Neural progenitor cell (in vitro differentiated cells): Measurements from ENCODE around the gene AHSP. TPM values are rescaled to one million over a fixed set of nuclear protein-coding genes. Genes with fewer than 3 reads are reported as not detected.
"Not testable (repeated sequence)": the region's sequence is repeated elsewhere in the genome, so short reads cannot be mapped to it uniquely, and the experiment has no call there.

ENCODE experiments used
- DNase-seq: peaks from one replicate; pipeline ENCODE4 v3.0.0-alpha.2; 2016; ENCODE audit warnings: low spot score
- H2AFZ ChIP-seq: fragments of 200-600 bp; sonication (generic); replicated peaks from 2 replicates; pipeline ENCODE4 v1.6.1; 2016; ENCODE audit warnings: antibody characterized with exemption
- H3F3A ChIP-seq: fragments of 200-600 bp; sonication (generic); 2 replicates; pipeline ENCODE4 v1.6.1; 2016; ENCODE audit warnings: antibody characterized with exemption, low read depth
- H3K27ac ChIP-seq: fragments of 200-600 bp; sonication (generic); 2 replicates; pipeline ENCODE4 v1.5.1; 2016; ENCODE audit warnings: mild to moderate bottlenecking
- H3K27me3 ChIP-seq: fragments of 200-600 bp; sonication (generic); 2 replicates; pipeline ENCODE4 v1.6.1; 2016; ENCODE audit warnings: mild to moderate bottlenecking, moderate library complexity
- H3K36me3 ChIP-seq: fragments of 200-600 bp; sonication (generic); 2 replicates; pipeline ENCODE4 v1.5.1; 2016
- H3K4me1 ChIP-seq: fragments of 200-600 bp; sonication (generic); 2 replicates; pipeline ENCODE4 v1.6.1; 2016; ENCODE audit warnings: mixed run types
- H3K4me2 ChIP-seq: fragments of 200-600 bp; sonication (generic); 2 replicates; pipeline ENCODE4 v1.6.1; 2016
- H3K4me3 ChIP-seq: fragments of 200-600 bp; sonication (generic); 2 replicates; pipeline ENCODE4 v1.5.1; 2016
- H3K79me2 ChIP-seq: fragments of 200-600 bp; sonication (generic); 2 replicates; pipeline ENCODE4 v1.6.1; 2016; ENCODE audit warnings: low read depth
- H3K9ac ChIP-seq: fragments of 200-600 bp; sonication (generic); 2 replicates; pipeline ENCODE4 v1.6.1; 2016
- H3K9me3 ChIP-seq: fragments of 200-600 bp; sonication (generic); 2 replicates; pipeline ENCODE4 v1.5.1; 2016; ENCODE audit warnings: low read depth
- H4K20me1 ChIP-seq: fragments of 200-600 bp; sonication (generic); 2 replicates; pipeline ENCODE4 v1.6.1; 2016; ENCODE audit warnings: low read depth
- H3K27ac Mint-ChIP-seq: 3 replicates; pipeline ENCODE4 v1.8.0; 2021; ENCODE audit warnings: mixed read lengths
- H3K27me3 Mint-ChIP-seq: 2 replicates; pipeline ENCODE4 v1.8.0; 2022; ENCODE audit warnings: low read depth, mild to moderate bottlenecking, inconsistent platforms, moderate library complexity, mixed read lengths; ENCODE audit not compliant: insufficient read depth
- H3K36me3 Mint-ChIP-seq: 3 replicates; pipeline ENCODE4 v1.8.0; 2021; ENCODE audit warnings: mixed read lengths
- H3K4me1 Mint-ChIP-seq: 3 replicates; pipeline ENCODE4 v1.8.0; 2021; ENCODE audit warnings: mixed read lengths
- H3K4me3 Mint-ChIP-seq: 3 replicates; pipeline ENCODE4 v1.8.0; 2021; ENCODE audit warnings: mild to moderate bottlenecking, moderate library complexity, mixed read lengths
- H3K9me3 Mint-ChIP-seq: 3 replicates; pipeline ENCODE4 v1.8.0; 2020; ENCODE audit warnings: mixed read lengths
- CTCF ChIP-seq: fragments of 200-600 bp; sonication (generic); IDR thresholded peaks from 2 replicates; pipeline ENCODE4 v1.5.1; 2017; ENCODE audit warnings: antibody characterized with exemption, mild to moderate bottlenecking
- EZH2 ChIP-seq: fragments of 200-600 bp; sonication (generic); IDR thresholded peaks from 2 replicates; pipeline ENCODE4 v1.6.1; 2017; ENCODE audit warnings: antibody characterized with exemption, mild to moderate bottlenecking, moderate library complexity
- EZH2phosphoT487 ChIP-seq: fragments of 200-600 bp; sonication (generic); IDR thresholded peaks from 2 replicates; pipeline ENCODE4 v1.6.1; 2017; ENCODE audit warnings: antibody characterized with exemption
- total RNA-seq: library from RNA; depleted of rRNA; stranded (reverse); fragments of >200 nt; gene quantifications from 2 replicates; pipeline ENCODE4 v1.2.3, GENCODE V29; 2015; ENCODE audit warnings: low replicate concordance

Gene AHSP
- total RNA-seq, 1 donor from 2014 or later = not detected

GRCh38 chr16:31480851-31481536 is 46.7 kb upstream of the AHSP start:
- no peak for TF ChIP-seq CTCF
- no peak for TF ChIP-seq EZH2phosphoT487
- TF ChIP-seq EZH2 = no peak
- no peaks in the 10 kb centered on the region for H3K9me3 ChIP-seq
- no peak overlapping the region for H3K4me3 Mint-ChIP-seq
- H3K27ac Mint-ChIP-seq = no peak overlapping the region
- H3K27ac ChIP-seq = no peak overlapping the region
- no peaks in the 10 kb centered on the region for H3K36me3 ChIP-seq
- H3K9me3 Mint-ChIP-seq = no peaks in the 10 kb centered on the region
- H3K4me3 ChIP-seq = no peak overlapping the region
- H3K4me1 ChIP-seq = no peaks in the 10 kb centered on the region
- DNase-seq = no peak
- no peak overlapping the region for H3K4me2 ChIP-seq
- peaks cover 7% of the 10 kb centered on the region for H3F3A ChIP-seq
- H3K4me1 Mint-ChIP-seq = peaks cover 12% of the 10 kb centered on the region
- no peak overlapping the region for H3K9ac ChIP-seq
- no peak overlapping the region for H2AFZ ChIP-seq
- peaks cover 47% of the 10 kb centered on the region for H3K27me3 Mint-ChIP-seq
- no peaks in the 10 kb centered on the region for H3K36me3 Mint-ChIP-seq
- peaks cover 13% of the 10 kb centered on the region for H4K20me1 ChIP-seq
- H3K27me3 ChIP-seq = peaks cover 100% of the 10 kb centered on the region
- no peaks in the 10 kb centered on the region for H3K79me2 ChIP-seq

- Histone ChIP-seq H3K27ac (no peak within 1 kb of the TSS), H3K79me2 (no peaks in the 10 kb centered on the region), H3K36me3 (no peaks in the 10 kb centered on the region), H3K4me2 (no peak within 1 kb of the TSS), H3F3A (peaks cover under 1% of the 10 kb centered on the region), H3K4me1 (peaks cover 2% of the 10 kb centered on the region), H4K20me1 (peaks cover 7% of the 10 kb centered on the region), H3K4me3 (no peak within 1 kb of the TSS), H3K9me3 (no peaks in the 10 kb centered on the region), H3K27me3 (peaks cover 100% of the 10 kb centered on the region), H2AFZ (no peak within 1 kb of the TSS), H3K9ac (no peak within 1 kb of the TSS)
- Mint-ChIP-seq H3K9me3 (no peaks in the 10 kb centered on the region), H3K27me3 (peaks cover 47% of the 10 kb centered on the region), H3K4me1 (peaks cover 1% of the 10 kb centered on the region), H3K4me3 (no peak within 1 kb of the TSS), H3K36me3 (no peaks in the 10 kb centered on the region), H3K27ac (no peak within 1 kb of the TSS)
- DNase-seq = no peak
- TF ChIP-seq CTCF (no peak), EZH2 (no peak), EZH2phosphoT487 (no peak)
These were observed 44.6 kb upstream of the AHSP start, which contains the start of gene SLC5A2 for GRCh38 chr16:31483081-31483480. Gene SLC5A2, plus strand, starts transcription at chr16:31483123. Its CDS starts 14 bp downstream, at chr16:31483137.

GRCh38 chr16:31484048-31484447 is 43.7 kb upstream of the AHSP start:
- H3K4me3 ChIP-seq, H3K27ac ChIP-seq, H3K79me2 ChIP-seq, H3K4me1 Mint-ChIP-seq, H3K27ac Mint-ChIP-seq, H3F3A ChIP-seq, H3K4me3 Mint-ChIP-seq, H3K9me3 ChIP-seq, DNase-seq, H3K4me2 ChIP-seq, H3K36me3 Mint-ChIP-seq, H3K9ac ChIP-seq, H3K36me3 ChIP-seq, H3K4me1 ChIP-seq, H2AFZ ChIP-seq, H3K9me3 Mint-ChIP-seq: not testable (repeated sequence)
- Histone ChIP-seq H4K20me1 (peaks cover 16% of the 10 kb centered on the region), H3K27me3 (peaks cover 100% of the 10 kb centered on the region)
- H3K27me3 Mint-ChIP-seq = peaks cover 43% of the 10 kb centered on the region

- H3K27me3 ChIP-seq = peaks cover 100% of the 10 kb centered on the region
- peak; percentile 27 for DNase-seq
- H3F3A ChIP-seq = no peaks in the 10 kb centered on the region
- no peak overlapping the region for H3K27ac ChIP-seq
- no peak overlapping the region for H2AFZ ChIP-seq
- H3K27me3 Mint-ChIP-seq = peaks cover 46% of the 10 kb centered on the region
- no peaks in the 10 kb centered on the region for H3K9me3 ChIP-seq
- H3K4me1 ChIP-seq = peaks cover 5% of the 10 kb centered on the region
- no peak overlapping the region for H3K27ac Mint-ChIP-seq
- H3K4me3 Mint-ChIP-seq = no peak overlapping the region
- H3K36me3 ChIP-seq = no peaks in the 10 kb centered on the region
- peaks cover 21% of the 10 kb centered on the region for H4K20me1 ChIP-seq
- no peak overlapping the region for H3K4me3 ChIP-seq
- H3K9me3 Mint-ChIP-seq = no peaks in the 10 kb centered on the region
- TF ChIP-seq EZH2phosphoT487 (no peak), CTCF (no peak), EZH2 (no peak)
- no peak overlapping the region for H3K9ac ChIP-seq
- H3K4me2 ChIP-seq = no peak overlapping the region
- H3K36me3 Mint-ChIP-seq = peaks cover 1% of the 10 kb centered on the region
- H3K4me1 Mint-ChIP-seq = no peaks in the 10 kb centered on the region
- no peaks in the 10 kb centered on the region for H3K79me2 ChIP-seq
These were observed 43.1 kb upstream of the AHSP start for GRCh38 chr16:31484491-31485171.
